GM19023 (cell line): ENCODE results near the gene COPZ2.
"Not testable (repeated sequence)": the region's sequence is repeated elsewhere in the genome, so short reads cannot be mapped to it uniquely, and the experiment has no call there.

ENCODE experiments used
- ATAC-seq: cut with Tn5 transposase; IDR thresholded peaks from one replicate; pipeline ENCODE4 v1.9.1; 2021; ENCODE audit warnings: mild to moderate bottlenecking, moderate library complexity; ENCODE audit not compliant: unreplicated experiment

COPZ2 gene

GRCh38 chr17:47988445-47988844, 49.2 kb downstream of the COPZ2 start:
- not testable (repeated sequence) for ATAC-seq

GRCh38 chr17:47987240-47987835, 50.3 kb downstream of the COPZ2 start:
- ATAC-seq = no peak

GRCh38 chr17:47986520-47986919, 51.1 kb downstream of the COPZ2 start:
- ATAC-seq = no peak

GRCh38 chr17:47983492-47984223, 53.9 kb downstream of the COPZ2 start:
- no peak for ATAC-seq

GRCh38 chr17:47982645-47983390, 54.8 kb downstream of the COPZ2 start:
- ATAC-seq = no peak

GRCh38 chr17:47982091-47982617, 55.4 kb downstream of the COPZ2 start:
- ATAC-seq = no peak

- no peak for ATAC-seq
These were observed 56.1 kb downstream of the COPZ2 start for GRCh38 chr17:47981462-47981861.

- ATAC-seq = no peak
These were observed 57.1 kb downstream of the COPZ2 start for GRCh38 chr17:47980541-47980940.

GRCh38 chr17:47978324-47978723, 59.3 kb downstream of the COPZ2 start:
- no peak for ATAC-seq
